ENCODE data around the gene COL5A1.

DNA sequence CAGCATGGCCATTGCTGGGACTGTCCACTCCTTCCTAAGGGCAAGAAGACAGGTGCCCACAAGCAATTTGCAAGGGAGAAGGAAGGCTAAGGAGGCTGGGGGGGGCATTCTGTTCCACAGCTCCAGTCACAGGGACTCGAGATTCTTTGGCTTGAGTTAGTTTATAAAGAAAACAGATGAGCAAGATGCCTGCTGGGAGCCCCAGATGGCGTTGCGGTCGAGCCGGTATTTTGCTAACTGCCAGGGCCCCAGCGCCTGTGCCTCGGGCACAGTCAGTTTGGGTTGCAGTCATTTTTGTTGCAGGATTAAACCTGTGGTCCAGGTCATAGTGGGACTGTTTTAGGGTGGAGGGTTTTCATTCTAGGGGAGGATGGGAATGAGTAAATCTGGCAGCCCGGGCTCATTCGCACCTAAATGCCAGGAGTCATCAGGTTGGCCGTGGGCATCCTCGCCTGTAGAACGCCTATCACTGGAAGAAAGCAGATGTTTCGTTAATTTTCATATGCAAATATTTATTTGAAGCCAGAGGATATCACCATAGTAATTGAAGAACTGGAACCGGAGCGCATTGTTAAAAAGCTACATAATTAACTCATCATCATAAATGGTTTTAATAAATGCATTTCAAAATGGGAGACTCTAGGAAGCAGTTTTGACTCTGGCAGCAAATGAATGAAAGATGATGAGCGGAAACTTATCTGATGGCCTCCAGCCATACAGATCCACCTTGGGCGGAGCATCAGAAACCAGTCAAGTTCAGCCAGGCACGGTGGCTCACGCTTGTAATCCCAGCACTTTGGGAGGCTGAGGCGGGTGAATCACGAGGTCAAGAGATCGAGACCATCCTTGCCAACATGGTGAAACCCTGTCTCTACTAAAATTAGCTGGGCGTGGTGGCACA is 151.9 kb downstream of the COL5A1 start:
- TF ChIP-seq, protein P1, sequence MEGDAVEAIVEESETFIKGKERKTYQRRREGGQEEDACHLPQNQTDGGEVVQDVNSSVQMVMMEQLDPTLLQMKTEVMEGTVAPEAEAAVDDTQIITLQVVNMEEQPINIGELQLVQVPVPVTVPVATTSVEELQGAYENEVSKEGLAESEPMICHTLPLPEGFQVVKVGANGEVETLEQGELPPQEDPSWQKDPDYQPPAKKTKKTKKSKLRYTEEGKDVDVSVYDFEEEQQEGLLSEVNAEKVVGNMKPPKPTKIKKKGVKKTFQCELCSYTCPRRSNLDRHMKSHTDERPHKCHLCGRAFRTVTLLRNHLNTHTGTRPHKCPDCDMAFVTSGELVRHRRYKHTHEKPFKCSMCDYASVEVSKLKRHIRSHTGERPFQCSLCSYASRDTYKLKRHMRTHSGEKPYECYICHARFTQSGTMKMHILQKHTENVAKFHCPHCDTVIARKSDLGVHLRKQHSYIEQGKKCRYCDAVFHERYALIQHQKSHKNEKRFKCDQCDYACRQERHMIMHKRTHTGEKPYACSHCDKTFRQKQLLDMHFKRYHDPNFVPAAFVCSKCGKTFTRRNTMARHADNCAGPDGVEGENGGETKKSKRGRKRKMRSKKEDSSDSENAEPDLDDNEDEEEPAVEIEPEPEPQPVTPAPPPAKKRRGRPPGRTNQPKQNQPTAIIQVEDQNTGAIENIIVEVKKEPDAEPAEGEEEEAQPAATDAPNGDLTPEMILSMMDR (IDR thresholded peaks at IDR 0.05) = no peak
- no peak for TF ChIP-seq POLR2A (IDR thresholded peaks at IDR 0.05)
- no peak for TF ChIP-seq EP300 (IDR thresholded peaks at IDR 0.05)

All from tibial nerve (tissue), 4 donors.